GOT3 (cell line): ENCODE data around the gene CLPTM1L.
"Not testable (repeated sequence)": the region's sequence is repeated elsewhere in the genome, so short reads cannot be mapped to it uniquely, and the experiment has no call there.

ENCODE experiments used
- DNase-seq: peaks from one replicate; lab custom pipeline; 2025; ENCODE audit warnings: mixed read lengths; lab: John Stamatoyannopoulos, UW

CLPTM1L gene

GRCh38 chr5:1339818-1340210, 5.1 kb downstream of the CLPTM1L start:
- DNase-seq = not testable (repeated sequence)

GRCh38 chr5:1339139-1339817, 5.6 kb downstream of the CLPTM1L start:
- not testable (repeated sequence) for DNase-seq

GRCh38 chr5:1338506-1339070, 6.3 kb downstream of the CLPTM1L start:
- no peak for DNase-seq

GRCh38 chr5:1338196-1338490, 6.8 kb downstream of the CLPTM1L start:
- DNase-seq = no peak

GRCh38 chr5:1337489-1338195, 7.3 kb downstream of the CLPTM1L start:
- no peak for DNase-seq

- no peak for DNase-seq
These were observed 8.0 kb downstream of the CLPTM1L start for GRCh38 chr5:1336749-1337488.

- DNase-seq = no peak
These were observed 8.8 kb downstream of the CLPTM1L start for GRCh38 chr5:1336106-1336561.

- DNase-seq = no peak
These were observed 9.3 kb downstream of the CLPTM1L start for GRCh38 chr5:1335540-1336095.

GRCh38 chr5:1334831-1335539, 9.9 kb downstream of the CLPTM1L start:
- no peak for DNase-seq

- DNase-seq = no peak
These were observed 10.9 kb downstream of the CLPTM1L start for GRCh38 chr5:1333986-1334385.

- DNase-seq = not testable (repeated sequence)
These were observed 11.6 kb downstream of the CLPTM1L start for GRCh38 chr5:1333286-1333685.

GRCh38 chr5:1332461-1333001, 12.4 kb downstream of the CLPTM1L start:
- no peak for DNase-seq

- no peak for DNase-seq
These were observed 13.0 kb downstream of the CLPTM1L start for GRCh38 chr5:1331861-1332405.

GRCh38 chr5:1330847-1331831, 13.8 kb downstream of the CLPTM1L start:
- DNase-seq = no peak

- no peak for DNase-seq
These were observed 14.6 kb downstream of the CLPTM1L start for GRCh38 chr5:1330146-1330846.

- no peak for DNase-seq
These were observed 15.8 kb downstream of the CLPTM1L start for GRCh38 chr5:1329111-1329579.

- not testable (repeated sequence) for DNase-seq
These were observed 16.4 kb downstream of the CLPTM1L start for GRCh38 chr5:1328237-1329110.
